Caco-2 (cell line): ENCODE measurements around the gene BUD23. TPM values are rescaled to one million over a fixed set of nuclear protein-coding genes. Genes with fewer than 3 reads are reported as not detected.
"Not testable (repeated sequence)": the region's sequence is repeated elsewhere in the genome, so short reads cannot be mapped to it uniquely, and the experiment has no call there.

Source experiments
- BruUV-seq: library from RNA; stranded (reverse); fragments of 400-500 nt; replicated peaks from 2 replicates; lab custom pipeline; 2021; lab: Mats Ljungman, UMichigan
- CTCF ChIA-PET: fragments of 300-600 bp; sonication (Branson Sonifier 250); formaldehyde crosslinking; loops from one replicate; lab custom pipeline; 2022; ENCODE audit warnings: antibody characterized with exemption; lab: Charles Lee
- POLR2A ChIA-PET: fragments of 300-600 bp; sonication (Branson Sonifier 250); formaldehyde crosslinking; loops from one replicate; lab custom pipeline; 2022; ENCODE audit warnings: antibody characterized with exemption; lab: Charles Lee
- DNase-seq, 2 experiments: peaks; one replicate each; pipeline versions ENCODE4 v3.0.0 to v3.0.0-alpha.2; 2020 to 2022
- H3K27me3 ChIP-seq: replicated peaks from 2 replicates; pipeline ENCODE4 v1.6.0; 2011; ENCODE audit warnings: low read length; ENCODE audit not compliant: control insufficient read depth, insufficient read depth
- H3K36me3 ChIP-seq: 2 replicates; pipeline ENCODE4 v1.5.1; 2011; ENCODE audit warnings: low read length; ENCODE audit not compliant: control insufficient read depth, insufficient read depth
- H3K4me1 ChIP-seq: fragments of 250-450 bp; sonication (Bioruptor Pico); 2 replicates; pipeline ENCODE4 v1.5.1; 2020; ENCODE audit warnings: mild to moderate bottlenecking
- H3K4me3 ChIP-seq: 2 replicates; pipeline ENCODE4 v1.5.1; 2011; ENCODE audit warnings: low read depth, mild to moderate bottlenecking, control low read depth, low read length
- H3K9me3 ChIP-seq: fragments of 250-450 bp; sonication (Bioruptor Pico); 2 replicates; pipeline ENCODE4 v1.5.1; 2020; ENCODE audit warnings: mild to moderate bottlenecking, moderate library complexity
- H3K27ac Mint-ChIP-seq: one replicate; pipeline ENCODE4 v1.8.0; 2022; ENCODE audit warnings: mixed read lengths; ENCODE audit not compliant: unreplicated experiment
- H3K27me3 Mint-ChIP-seq: one replicate; pipeline ENCODE4 v1.8.0; 2022; ENCODE audit warnings: mixed read lengths; ENCODE audit not compliant: insufficient read depth, unreplicated experiment
- H3K36me3 Mint-ChIP-seq: one replicate; pipeline ENCODE4 v1.8.0; 2022; ENCODE audit warnings: mild to moderate bottlenecking, mixed read lengths; ENCODE audit not compliant: insufficient read depth, unreplicated experiment
- H3K4me1 Mint-ChIP-seq: one replicate; pipeline ENCODE4 v1.8.0; 2022; ENCODE audit warnings: low read depth, mixed read lengths; ENCODE audit not compliant: unreplicated experiment
- H3K4me3 Mint-ChIP-seq: one replicate; pipeline ENCODE4 v1.8.0; 2022; ENCODE audit warnings: mild to moderate bottlenecking, moderate library complexity, mixed read lengths; ENCODE audit not compliant: unreplicated experiment
- H3K9me3 Mint-ChIP-seq: one replicate; pipeline ENCODE4 v1.8.0; 2022; ENCODE audit warnings: mixed read lengths; ENCODE audit not compliant: unreplicated experiment
- intact Hi-C: fragments of 100-400 bp; cut with micrococcal nuclease; formaldehyde crosslinking; loops from one replicate; pipeline ENCODE4 v1.10.0; 2022; ENCODE audit not compliant: unreplicated experiment
- total RNA-seq: library from RNA; stranded (reverse); gene quantifications from 2 replicates; pipeline ENCODE4 v1.2.3, GENCODE V29; 2022
- TF ChIP-seq, protein P1 (sequence below), 2 experiments: fragments of 200-600 bp in 1 of 2; IDR thresholded peaks; 1 replicate in 1 of 2; 2 replicates in 1 of 2; pipeline versions ENCODE4 v1.5.1 to v1.8.0; 2011 to 2022; ENCODE audit warnings: antibody characterized with exemption in 1 of 2, control low read depth in 1 of 2, inconsistent platforms in 1 of 2, low read depth in 1 of 2, low read length in 1 of 2, mild to moderate bottlenecking in 1 of 2, moderate library complexity in 1 of 2; ENCODE audit not compliant: insufficient read depth in 1 of 2, severe bottlenecking in 1 of 2, unreplicated experiment in 1 of 2

The BUD23 gene
- total RNA-seq, 1 experiment from 2014 or later = 144 TPM

DNA sequence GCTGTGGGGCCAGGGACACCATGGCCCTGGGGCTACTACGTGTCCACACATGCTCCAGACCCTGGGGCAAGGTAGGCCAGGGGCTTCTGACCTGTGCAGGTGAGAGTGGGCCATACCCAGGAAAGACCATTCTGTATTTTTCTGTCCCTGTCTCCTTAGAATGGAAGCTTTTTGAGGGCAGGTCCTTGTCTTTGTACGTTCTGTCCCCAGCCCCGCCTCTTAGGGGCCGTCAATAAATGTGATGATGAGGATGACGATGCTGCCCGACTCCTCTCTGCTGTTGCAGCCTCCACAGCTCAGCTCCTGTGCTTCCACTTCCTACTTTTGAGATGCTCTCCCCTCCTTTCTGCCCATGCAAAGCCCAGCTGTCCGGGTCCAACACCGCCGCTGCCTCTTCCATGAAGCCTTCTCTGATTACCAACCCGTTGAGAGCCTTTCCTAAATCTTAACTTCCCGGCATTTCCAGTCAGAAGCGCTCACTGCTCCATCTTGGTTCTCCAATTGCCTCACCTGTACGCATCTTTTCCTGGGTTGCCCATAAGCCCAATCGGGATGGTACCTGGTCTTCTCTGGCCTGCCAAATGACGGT lies 11.4 kb upstream of the BUD23 start:
- H3K27me3 ChIP-seq = no peaks in the 10 kb centered on the region
- no peak overlapping the region for H3K4me3 ChIP-seq
- TF ChIP-seq, protein P1, sequence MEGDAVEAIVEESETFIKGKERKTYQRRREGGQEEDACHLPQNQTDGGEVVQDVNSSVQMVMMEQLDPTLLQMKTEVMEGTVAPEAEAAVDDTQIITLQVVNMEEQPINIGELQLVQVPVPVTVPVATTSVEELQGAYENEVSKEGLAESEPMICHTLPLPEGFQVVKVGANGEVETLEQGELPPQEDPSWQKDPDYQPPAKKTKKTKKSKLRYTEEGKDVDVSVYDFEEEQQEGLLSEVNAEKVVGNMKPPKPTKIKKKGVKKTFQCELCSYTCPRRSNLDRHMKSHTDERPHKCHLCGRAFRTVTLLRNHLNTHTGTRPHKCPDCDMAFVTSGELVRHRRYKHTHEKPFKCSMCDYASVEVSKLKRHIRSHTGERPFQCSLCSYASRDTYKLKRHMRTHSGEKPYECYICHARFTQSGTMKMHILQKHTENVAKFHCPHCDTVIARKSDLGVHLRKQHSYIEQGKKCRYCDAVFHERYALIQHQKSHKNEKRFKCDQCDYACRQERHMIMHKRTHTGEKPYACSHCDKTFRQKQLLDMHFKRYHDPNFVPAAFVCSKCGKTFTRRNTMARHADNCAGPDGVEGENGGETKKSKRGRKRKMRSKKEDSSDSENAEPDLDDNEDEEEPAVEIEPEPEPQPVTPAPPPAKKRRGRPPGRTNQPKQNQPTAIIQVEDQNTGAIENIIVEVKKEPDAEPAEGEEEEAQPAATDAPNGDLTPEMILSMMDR (IDR thresholded peaks at IDR 0.05; ENCODE audit: insufficient read depth in 1 of 2, low read depth in 1 of 2, low read length in 1 of 2, severe bottlenecking in 1 of 2, unreplicated experiment in 1 of 2) = no peak
- peaks cover 3% of the 10 kb centered on the region; the same call in 1 of the 2 replicates for H3K4me1 ChIP-seq
- H3K36me3 Mint-ChIP-seq = peaks cover 12% of the 10 kb centered on the region
- no peak for DNase-seq
- no peak overlapping the region for H3K4me3 Mint-ChIP-seq
- H3K36me3 ChIP-seq = no peaks in the 10 kb centered on the region
- intact Hi-C loops = no loop called here
- no TSS peak for BruUV-seq
- POLR2A ChIA-PET = interaction anchor here (0.6 kb wide), 1 partner anchor 94 kb away, joined by 3 read pairs; the partner anchor contains the start of gene TBL2
- no peaks in the 10 kb centered on the region for H3K9me3 Mint-ChIP-seq
- H3K4me1 Mint-ChIP-seq = peaks cover 4% of the 10 kb centered on the region
- H3K9me3 ChIP-seq = no peaks in the 10 kb centered on the region
- H3K27me3 Mint-ChIP-seq = no peaks in the 10 kb centered on the region
- CTCF ChIA-PET = no interaction called here
- H3K27ac Mint-ChIP-seq = no peak overlapping the region

DNA sequence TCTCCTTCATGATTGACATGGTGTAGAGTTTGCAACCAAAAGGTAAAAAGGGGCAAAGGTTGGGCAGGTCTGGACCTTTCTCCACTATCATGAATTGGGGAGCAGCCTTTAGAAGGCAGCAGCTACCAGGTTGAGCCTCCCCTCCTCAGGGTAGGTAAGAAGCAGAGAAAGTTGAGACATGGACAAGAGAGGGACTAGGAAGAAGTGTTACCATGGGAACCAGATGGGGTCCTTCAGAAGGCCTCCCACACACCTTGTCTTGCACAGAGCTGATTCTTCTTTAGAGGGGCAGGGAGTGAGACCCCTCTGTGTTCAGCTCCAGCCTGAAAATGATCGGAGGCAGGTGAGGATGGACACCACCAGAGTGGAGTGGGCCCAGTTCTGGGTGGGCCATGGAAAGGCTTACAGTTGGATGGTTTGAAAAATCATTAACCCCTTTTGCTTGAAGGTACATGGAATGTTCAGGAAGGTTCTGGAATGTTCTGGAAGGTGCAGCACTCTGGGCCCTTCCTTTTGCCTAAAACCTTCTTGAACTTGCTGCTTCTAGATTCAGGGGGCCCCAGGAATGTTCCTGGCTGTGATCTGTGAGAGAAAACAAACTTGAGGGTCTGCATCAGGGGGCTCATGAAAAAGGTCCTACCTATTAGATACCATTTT lies 8.8 kb upstream of the BUD23 start:
- H3K4me1 Mint-ChIP-seq = no peaks in the 10 kb centered on the region
- Histone ChIP-seq H3K36me3 (peaks cover 3% of the 10 kb centered on the region; the same call in 1 of the 2 replicates), H3K4me3 (no peak overlapping the region), H3K27me3 (no peaks in the 10 kb centered on the region), H3K4me1 (no peaks in the 10 kb centered on the region), H3K9me3 (no peaks in the 10 kb centered on the region)
- H3K27ac Mint-ChIP-seq = no peak overlapping the region
- no TSS peak for BruUV-seq
- ChIA-PET CTCF (interaction anchor here (0.6 to 1.0 kb wide), 3 partner anchors 10 to 102 kb away, joined by 3 to 6 read pairs (median 4); no protein-coding TSS in a partner anchor), POLR2A (no interaction called here)
- TF ChIP-seq, protein P1 (IDR thresholded peaks at IDR 0.05; ENCODE audit: insufficient read depth in 1 of 2, low read depth in 1 of 2, low read length in 1 of 2, severe bottlenecking in 1 of 2, unreplicated experiment in 1 of 2) = no peak
- peaks cover 13% of the 10 kb centered on the region for H3K36me3 Mint-ChIP-seq
- H3K4me3 Mint-ChIP-seq = no peak overlapping the region
- H3K9me3 Mint-ChIP-seq = no peaks in the 10 kb centered on the region
- DNase-seq = no peak
- intact Hi-C loops = no loop called here
- H3K27me3 Mint-ChIP-seq = no peaks in the 10 kb centered on the region

- intact Hi-C loops, H3K4me3 ChIP-seq, BruUV-seq, H3K36me3 ChIP-seq, H3K9me3 ChIP-seq, DNase-seq, H3K27me3 Mint-ChIP-seq, H3K27ac Mint-ChIP-seq, H3K27me3 ChIP-seq, H3K4me3 Mint-ChIP-seq, H3K9me3 Mint-ChIP-seq, H3K4me1 Mint-ChIP-seq, H3K4me1 ChIP-seq: not testable (repeated sequence)
- peaks cover 21% of the 10 kb centered on the region for H3K36me3 Mint-ChIP-seq
- TF ChIP-seq, protein P1 (IDR thresholded peaks at IDR 0.05; ENCODE audit: insufficient read depth in 1 of 2, low read depth in 1 of 2, low read length in 1 of 2, severe bottlenecking in 1 of 2, unreplicated experiment in 1 of 2) = peak; percentile 11 to 33
- POLR2A ChIA-PET = interaction anchor here (0.6 kb wide), 2 partner anchors 8 to 11 kb away, joined by 3 to 10 read pairs; no protein-coding TSS in a partner anchor
- CTCF ChIA-PET = interaction anchor here (0.5 to 0.8 kb wide), 2 partner anchors 12 to 35 kb away, joined by 3 to 4 read pairs; no protein-coding TSS in a partner anchor
These were observed 7.3 kb upstream of the BUD23 start for GRCh38 chr7:73676062-73676461.
